Cardiac fibroblast (primary cell): Measurements from ENCODE around the gene MSMB.
"Not testable (repeated sequence)": the region's sequence is repeated elsewhere in the genome, so short reads cannot be mapped to it uniquely, and the experiment has no call there.

ENCODE experiments used
- DNase-seq, 2 donors: peaks; one replicate each; pipeline versions ENCODE4 v3.0.0 to v3.0.0-alpha.2; 2010; ENCODE audit warnings: low read depth in 2 of 2
- H3K4me3 ChIP-seq, 2 donors: replicated peaks in 1 of 2; 1 replicate in 1 of 2; 2 replicates in 1 of 2; pipeline ENCODE4 v1.5.1; 2011; ENCODE audit warnings: low read depth in 2 of 2, low read length in 2 of 2, mild to moderate bottlenecking in 2 of 2, moderate library complexity in 1 of 2
- TF ChIP-seq, protein P1 (sequence below): IDR thresholded peaks from one replicate; pipeline ENCODE4 v1.5.1; 2011; ENCODE audit warnings: low read depth, mild to moderate bottlenecking, low read length, inconsistent platforms

Gene MSMB, protein sequence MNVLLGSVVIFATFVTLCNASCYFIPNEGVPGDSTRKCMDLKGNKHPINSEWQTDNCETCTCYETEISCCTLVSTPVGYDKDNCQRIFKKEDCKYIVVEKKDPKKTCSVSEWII

DNA sequence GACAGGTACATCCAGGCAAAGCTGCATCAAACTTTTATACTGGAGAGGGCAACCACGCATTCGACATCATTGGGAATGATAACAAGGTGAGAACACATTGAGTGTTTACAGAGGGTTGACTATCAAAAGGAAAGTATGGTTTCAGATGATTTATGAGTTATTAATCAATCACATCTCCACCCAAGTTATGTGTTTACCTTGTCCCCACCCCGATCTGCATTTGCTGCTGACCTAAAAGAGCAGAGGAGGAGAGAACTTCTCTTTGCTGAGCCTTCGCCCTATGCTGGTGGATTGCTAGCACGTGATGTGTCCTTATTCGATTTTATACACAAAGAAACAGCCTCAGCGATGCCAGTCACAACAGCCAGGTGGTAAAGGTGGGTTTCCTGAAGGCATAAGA, at the start of gene MSMB:
Gene MSMB, minus strand, starts transcription at position 9 of the 400 bp plus-strand sequence. CDS start 32 bp downstream, outside the sequence.
- no peak for DNase-seq
- TF ChIP-seq, protein P1, sequence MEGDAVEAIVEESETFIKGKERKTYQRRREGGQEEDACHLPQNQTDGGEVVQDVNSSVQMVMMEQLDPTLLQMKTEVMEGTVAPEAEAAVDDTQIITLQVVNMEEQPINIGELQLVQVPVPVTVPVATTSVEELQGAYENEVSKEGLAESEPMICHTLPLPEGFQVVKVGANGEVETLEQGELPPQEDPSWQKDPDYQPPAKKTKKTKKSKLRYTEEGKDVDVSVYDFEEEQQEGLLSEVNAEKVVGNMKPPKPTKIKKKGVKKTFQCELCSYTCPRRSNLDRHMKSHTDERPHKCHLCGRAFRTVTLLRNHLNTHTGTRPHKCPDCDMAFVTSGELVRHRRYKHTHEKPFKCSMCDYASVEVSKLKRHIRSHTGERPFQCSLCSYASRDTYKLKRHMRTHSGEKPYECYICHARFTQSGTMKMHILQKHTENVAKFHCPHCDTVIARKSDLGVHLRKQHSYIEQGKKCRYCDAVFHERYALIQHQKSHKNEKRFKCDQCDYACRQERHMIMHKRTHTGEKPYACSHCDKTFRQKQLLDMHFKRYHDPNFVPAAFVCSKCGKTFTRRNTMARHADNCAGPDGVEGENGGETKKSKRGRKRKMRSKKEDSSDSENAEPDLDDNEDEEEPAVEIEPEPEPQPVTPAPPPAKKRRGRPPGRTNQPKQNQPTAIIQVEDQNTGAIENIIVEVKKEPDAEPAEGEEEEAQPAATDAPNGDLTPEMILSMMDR, result no peak
- no peak within 1 kb of the TSS for H3K4me3 ChIP-seq

DNA sequence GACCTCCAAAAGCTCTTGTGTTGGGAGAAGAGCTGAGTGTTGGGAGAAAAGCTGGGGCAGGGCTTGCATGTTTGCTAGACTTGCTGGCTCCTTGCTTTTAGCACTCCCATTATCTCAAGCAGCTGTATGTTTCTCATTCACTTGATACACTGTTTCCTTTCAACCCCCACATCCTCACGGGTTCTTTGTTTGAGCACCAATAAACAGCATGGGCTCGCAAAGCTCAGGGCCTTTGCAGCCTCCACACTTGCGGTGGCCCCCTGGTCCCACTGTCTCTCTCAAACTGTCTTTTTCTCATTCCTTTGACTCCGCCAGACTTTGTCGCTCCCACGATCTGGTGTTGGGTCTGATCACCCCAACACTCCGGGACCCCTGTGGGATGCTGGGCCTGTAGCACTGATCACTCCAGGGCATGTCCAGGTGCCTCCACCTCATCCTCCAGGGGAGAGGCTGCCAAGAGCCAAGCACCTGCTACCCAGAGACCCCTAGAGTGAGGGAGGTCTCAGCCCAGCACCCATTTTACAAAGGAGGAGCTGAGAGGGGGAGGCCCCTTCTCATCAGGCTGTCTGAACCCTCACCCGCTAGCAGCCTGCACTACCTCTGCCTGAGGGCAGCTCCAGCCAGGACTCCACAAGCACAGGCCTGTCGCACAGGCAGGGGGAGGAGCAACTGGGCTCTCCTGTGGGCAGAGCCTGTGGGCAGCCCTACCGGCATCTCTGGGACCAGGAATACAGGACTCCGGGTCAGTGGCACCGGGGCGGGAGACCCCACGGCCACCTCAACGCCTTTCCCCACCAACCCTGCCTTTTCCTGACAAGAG, 49.1 kb upstream of the MSMB start:
- H3K4me3 ChIP-seq, result no peak overlapping the region
- TF ChIP-seq, protein P1, result no peak
- no peak for DNase-seq

DNA sequence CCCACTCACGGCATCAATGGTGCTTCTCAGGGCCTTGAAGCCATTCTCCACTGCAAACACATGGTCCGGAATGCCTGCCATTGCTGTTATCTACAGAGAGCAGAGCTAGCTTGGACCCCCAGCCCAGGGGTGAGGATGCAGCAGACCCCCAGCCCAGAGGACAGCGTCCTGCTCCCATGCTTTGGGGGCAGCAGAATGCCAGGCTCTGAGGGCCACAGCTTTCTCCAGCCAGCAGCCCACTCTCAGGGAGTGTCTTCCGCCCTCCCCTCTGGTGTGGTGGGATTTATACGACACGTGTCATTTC, 48.1 kb upstream of the MSMB start:
- DNase-seq, result no peak
- TF ChIP-seq, protein P1, result no peak
- H3K4me3 ChIP-seq, result no peak overlapping the region

DNA sequence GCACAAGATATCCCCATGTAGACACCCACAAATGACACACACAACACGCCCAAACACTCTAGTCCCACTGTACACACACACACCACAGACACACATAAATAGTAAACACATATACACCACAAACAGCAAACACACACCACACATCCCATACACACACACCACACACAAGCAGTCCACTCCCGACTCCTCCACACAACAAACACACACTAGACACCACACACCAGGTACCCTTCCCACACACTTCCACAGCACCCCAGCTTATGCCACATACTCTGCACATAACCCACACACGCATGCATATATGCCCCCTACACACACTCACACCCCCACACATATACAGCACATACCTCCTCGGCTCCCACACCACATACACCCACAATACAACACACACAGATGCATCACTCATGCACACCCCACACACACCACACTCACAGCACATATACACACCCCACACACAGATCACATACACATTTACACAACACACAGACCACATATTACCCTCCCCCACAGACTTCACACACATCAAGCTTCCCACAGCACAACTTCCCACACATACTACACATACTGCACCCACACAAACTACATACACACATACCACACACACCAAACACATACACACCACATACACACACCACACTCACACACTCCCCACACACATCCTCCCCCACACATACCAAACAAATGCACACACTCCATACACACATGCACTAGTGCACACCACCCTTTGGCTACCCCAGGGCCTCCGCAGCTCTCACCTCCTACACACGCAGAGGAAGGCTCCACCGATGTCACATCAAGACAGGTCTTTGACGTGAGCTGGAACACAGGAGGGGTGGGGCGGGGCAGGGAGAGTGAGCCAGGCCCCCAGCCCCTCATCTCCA, 47.5 kb upstream of the MSMB start:
- not testable (repeated sequence) for H3K4me3 ChIP-seq, DNase-seq

DNA sequence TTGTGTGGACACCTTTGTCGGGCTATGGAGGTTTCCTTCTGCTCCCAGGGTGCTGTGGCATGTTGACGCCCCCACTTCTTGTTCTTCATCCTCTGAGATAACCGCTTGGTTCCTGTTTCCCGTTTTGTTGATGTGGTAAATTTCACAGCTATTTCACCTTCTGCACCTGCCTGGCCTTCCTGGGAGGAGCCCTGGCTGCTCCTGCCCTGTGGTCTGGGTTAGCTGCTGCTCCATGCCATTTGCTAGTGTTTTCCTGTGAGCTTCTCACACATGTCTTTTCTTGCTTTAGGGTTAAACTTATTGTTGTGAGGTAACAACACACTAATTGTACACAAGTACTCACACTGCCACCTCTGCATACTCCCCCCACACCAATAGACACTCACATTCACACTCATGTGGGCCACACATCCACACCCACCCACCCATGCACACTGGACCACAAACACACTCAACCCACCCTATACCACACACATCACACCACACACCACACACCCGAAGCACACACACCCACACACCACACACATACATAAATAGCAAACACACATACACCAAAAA, 46.5 kb upstream of the MSMB start:
- no peak overlapping the region for H3K4me3 ChIP-seq
- DNase-seq, result no peak

DNA sequence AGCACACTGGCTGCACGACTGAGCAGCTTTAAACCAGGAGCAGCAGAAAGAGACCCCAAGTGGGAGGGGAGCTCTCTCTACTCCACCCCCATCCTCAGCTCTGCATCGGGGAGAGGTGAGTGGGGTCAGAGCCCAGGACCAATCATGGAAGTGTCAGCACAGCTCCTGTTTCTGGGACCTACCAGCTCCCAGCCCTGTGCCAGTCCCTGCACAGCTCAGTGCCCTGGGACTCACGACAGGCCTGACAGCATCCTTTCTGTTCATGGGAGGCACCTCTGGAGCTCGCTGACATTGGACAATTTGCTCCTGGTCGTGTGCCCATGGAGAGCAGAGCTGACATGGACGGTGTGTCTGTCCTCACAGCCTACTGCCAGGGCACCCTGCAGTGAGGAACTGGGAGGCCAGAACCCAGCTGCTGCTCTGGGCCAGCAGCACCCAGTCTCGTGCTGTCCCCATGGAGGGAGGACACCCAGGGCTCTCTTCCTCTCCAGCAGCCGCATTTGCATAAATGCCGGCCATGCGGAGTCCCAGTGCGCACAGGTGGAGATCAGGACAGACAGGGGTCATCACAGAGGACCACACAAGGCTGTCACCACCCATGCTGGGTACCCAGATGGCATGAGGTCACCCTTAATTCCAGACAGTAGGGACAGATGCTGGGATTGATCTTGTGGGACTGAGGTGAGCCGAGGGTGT, 45.9 kb upstream of the MSMB start:
- H3K4me3 ChIP-seq, result no peak overlapping the region
- no peak for DNase-seq

More for the DNA sequence above, 46.5 kb upstream of the MSMB start:
- TF ChIP-seq, protein P1, result no peak

More for the DNA sequence above, 45.9 kb upstream of the MSMB start:
- TF ChIP-seq, protein P1, result no peak
